ENCODE results near the gene SMARCD3.

The SMARCD3 gene

DNA sequence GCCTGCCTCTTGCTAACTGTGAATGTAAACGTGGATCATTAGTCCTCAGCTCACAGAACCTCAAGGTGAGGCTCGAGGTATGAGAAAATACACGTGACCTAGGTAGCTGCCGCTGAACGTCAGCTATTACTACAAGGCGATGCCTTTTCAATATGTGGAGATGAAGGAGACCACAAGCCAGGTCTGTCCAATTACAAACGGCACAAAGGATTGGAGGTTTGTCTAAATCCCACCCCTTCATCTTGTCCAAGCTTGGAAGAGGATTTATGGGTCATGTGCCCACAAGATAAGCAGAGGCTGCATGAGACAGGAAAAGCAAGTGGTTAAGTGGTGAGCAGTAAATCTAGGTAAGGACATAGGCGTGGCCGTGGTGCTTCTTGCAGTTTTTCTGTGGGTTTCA is 41.6 kb downstream of the SMARCD3 start:
- no peak for DNase-seq

DNA sequence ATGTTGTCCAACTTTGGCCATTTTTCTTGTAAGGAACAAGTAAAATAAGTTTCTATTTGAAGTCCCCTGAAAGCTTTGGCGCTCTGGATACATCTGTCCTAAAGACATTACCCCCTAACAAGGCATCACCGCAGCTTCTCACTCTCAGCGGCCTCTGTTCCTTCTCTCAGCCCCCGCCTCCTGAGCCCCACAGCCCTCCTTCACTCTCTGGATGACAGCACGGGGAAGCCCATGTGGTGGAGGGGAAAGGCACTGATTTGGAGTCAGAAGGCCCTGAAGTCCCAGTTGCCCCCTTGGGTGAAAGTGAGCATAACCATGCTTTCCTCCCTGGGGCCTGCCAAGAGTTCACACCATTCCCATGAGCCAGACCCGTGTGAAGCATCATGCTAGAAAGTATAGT is 42.8 kb downstream of the SMARCD3 start:
- no peak for DNase-seq

DNA sequence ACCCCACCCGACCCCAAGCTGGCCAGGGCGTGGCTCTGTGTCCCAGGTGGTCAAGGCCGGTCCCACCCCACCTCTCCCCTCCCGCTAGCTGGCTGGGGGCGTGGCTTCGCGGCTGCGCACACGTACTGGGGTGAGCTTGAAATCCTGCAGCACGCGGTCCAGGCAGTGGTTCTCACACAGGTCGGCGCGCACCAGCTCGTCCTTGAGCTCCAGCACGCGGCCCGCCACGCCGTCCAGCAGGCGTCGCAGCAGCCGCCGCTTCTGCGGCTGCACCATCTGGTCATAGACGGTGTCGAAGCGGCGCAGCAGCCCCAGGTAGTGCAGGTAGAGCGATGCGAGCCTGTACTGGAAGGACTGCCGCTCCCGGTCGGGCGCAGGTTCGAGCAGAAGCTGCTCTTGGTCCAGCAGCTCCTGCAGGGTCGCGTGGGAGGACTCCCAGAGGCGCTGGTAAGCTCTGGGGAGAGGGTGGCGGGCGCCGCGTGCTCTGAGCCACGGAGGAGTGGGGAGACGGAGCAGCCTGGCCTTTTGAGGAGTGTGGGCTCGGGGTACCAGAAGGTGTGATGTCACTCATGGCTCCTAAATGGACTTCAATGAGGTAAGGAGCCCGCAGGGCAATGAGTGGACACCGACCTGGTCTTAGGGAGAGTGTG is 44.0 kb downstream of the SMARCD3 start:
- no peak for DNase-seq

DNA sequence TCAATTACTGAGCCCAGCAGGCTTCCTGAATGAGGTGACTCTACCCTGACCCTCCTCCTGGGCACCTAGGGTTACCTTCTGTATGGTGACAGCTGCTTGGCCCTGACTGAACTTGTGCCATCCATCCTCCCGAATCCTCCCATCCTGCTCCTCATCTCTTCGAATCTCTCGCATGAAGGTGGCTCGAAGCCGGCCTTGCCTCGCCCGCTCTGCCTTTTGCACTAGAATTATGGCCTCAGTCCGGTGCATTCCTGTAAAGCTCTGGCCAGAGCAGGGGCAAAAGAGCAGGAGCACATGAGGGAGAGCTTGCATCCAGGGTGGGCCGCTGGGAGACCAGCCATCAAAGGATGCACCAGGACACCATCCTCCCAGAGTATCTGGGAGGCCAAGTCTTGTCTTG is 45.7 kb downstream of the SMARCD3 start:
- DNase-seq = no peak

DNA sequence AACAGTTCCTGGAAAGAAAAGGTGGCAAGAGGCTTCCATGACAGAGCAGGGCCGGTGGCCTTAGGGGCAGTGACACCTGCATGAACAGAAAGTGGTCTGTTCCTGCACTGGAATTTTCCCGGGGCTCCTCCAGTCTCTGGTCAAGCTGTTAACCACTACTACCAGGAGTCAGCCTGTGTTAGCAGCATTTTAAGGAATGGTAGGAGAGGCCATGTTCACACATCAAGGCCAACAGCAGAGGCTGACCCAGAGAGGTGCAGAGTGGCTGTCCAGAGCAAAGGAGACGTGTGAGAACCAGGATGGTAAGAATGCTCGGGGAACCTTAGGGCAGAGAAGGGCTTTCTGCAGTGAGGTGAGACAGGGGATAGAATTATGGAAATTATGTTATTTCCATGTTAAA is 46.7 kb downstream of the SMARCD3 start:
- no peak for DNase-seq

DNA sequence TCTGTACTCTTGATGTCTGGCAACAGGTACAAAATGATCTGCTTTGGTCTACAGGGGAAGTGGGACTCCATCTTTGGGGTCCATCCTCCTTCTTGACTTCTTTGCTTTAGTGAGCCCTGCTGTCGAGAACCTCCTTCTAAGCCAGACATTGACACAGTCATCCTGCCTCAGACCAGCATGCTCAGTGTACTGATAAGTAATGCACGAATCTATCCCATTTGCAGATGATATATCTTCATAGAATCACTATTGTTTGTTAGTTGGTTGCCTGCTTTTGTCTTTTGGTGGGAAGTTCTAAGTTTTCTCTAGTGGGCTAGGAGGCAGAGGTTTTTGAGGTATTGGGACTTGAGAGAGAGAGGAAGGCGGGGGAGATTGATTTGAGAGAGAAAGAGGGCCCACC is 47.1 kb downstream of the SMARCD3 start:
- DNase-seq = no peak

DNA sequence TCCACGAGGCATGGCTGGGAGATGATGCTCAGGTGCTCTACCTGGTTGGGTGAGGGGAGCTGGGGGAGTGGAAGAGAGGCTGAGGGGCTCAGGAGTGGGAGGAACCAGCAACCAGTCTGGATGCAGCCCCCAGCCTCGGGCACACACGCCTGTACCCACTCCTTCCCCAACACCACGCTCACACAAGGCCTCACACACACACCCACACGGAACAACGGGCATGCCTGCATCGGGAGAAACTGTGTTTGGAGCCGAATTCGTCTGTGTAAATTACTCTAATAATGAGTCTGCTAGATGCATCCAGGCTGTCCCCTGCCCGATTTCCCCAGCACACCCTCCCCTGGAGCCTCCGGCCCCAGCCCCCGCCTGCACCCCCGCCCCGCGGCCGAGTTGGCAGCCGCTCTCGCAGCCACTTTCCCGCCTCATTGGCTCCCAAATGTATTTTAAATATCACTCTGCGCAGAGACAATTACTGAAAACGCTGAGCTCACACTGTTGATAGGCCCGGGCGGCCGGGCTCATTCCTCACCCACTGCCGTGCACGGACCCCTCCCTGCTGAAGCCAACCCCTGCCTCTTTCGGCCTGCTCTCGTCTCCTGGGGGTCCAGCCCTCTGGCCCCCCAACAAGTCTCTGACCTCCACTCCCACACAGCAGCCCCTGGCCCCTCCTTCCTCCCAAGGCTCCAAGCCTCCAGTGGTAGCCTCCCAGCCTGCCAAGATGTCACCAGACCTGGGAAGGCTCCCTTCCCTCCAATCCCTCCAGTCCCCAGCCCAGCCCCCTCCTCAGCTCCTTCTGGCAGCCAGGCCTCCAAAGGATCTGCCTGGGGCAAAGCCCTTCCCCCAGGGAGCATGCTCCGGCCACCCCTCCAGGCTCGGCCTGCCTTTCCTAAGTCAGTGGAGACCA is 49.3 kb downstream of the SMARCD3 start:
- peak; percentile 34 for DNase-seq

DNA sequence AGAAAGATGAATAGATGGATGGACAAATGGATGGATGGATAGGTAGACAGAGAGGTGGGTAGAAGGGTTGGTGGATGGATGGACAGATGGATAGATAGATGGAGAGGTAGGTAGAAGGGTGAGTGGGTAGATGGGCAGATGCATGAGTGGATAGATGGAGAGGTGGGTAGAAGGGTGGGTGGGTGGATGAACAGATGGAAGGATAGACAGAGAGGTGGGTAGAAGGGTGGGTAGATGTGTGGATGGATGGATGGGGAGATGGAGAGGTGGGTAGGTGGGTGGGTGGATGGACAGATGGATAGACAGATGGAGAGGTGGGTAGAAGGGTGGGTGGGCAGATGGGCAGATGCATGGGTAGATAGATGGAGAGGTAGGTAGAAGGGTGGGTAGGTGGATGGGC is 50.6 kb downstream of the SMARCD3 start:
- no peak for DNase-seq

DNA sequence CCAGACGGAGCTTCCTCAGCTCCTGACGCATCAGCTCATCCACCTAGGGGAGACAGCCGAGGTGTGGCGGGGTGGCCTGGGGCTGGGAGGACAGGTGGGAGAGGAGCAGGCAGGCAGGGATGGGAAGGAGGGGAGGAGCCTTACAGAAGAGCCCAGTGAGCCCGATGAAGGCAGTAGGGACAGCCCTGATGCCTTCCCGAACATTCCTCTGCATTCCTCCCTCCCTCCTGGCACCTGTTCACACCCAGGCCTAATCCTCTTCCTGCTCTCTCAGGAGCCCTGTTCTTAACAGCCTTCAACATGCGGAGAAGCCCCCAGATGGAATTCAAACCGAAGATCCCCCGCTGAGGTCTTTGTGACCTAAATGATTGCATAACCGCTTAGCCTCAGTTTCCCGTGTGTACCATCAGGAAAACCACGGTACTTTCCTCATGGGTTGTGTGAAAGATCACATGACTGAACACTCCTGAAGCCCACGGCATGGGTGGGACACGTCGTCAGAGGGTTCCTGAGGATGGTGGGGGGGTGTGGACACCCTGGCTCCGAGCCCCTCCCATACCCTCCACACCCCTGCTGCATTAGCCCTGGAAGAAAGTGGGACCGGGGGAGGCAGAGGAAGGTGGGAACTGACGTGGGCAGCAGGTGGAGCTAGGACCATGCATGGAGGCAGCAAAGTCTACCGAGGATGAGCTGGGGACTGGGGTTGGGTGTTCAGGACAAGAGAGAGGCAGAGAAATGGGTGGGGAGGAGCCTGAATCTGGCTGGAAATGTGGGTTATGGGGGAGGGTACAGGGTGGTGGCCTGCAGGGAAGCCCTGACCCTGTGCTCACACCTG is 52.7 kb downstream of the SMARCD3 start:
- DNase-seq = no peak

DNA sequence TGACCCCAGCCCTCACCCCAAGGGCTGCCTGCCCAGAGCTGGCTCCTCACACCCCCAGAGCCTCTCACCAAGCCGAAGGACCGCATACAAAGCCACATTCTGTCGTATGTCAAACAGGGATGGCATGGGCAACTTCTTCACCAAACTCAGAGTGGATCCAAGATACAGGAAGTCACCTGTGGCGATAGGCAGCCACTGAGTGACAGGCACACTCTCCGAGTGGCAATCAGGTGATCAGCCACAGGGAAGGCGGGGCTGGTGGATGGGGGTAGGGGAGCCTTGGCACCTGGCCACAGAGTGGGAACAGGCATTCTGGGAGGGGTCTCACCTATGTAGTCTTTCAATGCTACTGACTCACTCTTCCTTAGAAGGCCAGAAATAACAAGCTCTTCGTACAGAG is 54.3 kb downstream of the SMARCD3 start:
- no peak for DNase-seq

DNA sequence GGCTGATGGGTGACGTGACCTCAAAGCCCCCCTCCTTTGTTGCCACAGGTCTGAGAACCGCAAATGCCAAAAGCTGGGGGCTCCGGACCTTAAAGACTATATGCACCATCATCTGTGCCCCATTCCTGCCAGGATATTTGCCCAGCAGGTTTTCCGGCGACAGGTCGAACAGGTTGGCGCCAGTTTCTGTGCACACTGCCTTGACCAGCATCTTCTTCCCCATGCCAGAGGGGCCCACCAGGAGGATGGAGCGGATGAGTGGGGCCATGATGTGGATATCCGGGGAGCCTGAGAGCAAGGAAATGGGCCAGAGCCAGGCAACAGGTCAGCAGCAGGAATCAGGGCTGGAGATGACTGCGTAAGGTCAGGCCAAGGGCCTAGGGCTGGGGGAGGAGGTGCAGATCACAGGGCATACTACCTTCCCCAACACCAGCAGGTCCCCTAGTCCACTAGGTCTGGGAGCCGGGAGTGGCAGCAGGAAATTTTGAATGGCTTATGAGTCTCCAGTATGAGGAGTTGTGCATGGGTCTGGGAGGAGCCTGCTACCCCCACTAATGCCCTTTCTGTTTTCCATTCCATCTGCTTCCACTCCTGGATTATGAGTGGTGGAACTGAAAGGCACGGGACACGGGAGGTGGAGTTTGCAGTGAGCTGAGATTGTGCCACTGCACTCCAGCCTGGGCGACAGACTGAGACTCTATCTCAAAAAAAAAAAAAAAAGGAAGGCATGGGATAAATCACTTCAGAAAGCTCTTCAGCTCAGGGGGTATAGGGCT is 55.1 kb downstream of the SMARCD3 start:
- no peak for DNase-seq

DNA sequence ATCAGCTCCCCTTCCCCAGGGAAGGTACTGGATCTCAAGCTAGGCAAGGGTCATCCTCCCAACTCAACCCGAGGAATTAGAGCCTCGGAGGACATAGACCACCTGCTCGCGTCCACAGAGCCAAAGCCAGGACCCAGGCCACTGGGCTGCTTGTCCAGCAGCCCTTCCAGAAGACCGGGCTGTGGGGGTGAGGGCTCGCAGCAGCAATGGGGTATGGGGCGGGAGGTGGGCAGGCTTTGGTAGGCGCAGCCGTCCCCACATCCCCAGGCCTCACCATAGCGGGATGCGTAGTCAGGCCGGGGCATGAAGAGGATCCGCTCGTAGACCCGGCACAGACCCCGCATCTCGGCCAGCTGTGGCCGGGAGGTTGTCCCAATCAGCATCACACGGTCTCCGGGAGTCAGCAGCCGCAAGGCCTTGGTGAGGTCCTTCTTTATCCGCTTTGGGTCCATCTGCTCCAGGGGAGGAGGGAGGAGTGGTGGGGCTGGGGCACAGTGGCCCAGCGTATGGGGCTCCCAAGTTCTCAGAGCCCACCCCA is 56.4 kb downstream of the SMARCD3 start:
- DNase-seq = no peak

DNA sequence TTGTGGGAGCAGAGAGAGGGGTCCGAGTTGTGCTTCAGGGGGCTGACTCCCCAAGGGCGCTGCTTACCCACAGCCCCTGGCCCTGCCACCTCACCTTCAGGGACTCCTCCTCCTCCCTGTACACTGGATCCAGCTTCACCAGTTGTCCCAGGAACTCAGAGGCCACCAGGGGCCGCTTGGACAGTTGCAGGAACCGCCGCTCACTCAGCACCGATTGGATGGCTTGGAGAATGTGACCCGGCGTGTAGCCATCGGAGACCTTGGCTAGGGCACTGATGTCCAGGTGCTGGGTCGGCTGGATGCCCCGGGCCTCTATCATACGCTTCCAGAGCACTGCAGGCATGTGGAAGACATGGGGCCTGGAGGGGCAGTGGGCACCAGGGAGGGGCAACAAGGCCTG is 57.0 kb downstream of the SMARCD3 start:
- no peak for DNase-seq

DNA sequence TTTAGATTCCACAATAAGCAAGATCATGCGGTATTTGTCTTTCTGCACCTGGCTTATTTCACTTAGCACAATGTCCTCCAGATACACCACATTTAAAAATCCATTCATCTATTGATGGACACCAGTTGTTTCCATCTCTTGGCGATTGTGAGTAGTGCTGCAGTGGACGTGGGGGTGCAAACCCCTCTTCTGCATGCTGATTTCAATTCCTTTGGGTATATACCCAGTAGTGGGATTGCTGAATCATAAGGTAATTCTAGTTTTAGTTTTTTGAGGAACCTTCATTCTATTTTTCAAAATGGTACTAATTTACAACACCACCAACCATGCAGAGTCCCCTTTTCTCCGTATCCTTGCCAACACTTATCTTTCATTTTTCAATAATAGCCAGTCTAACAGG is 59.5 kb downstream of the SMARCD3 start:
- DNase-seq = no peak

Measured in NCI-H2107 (cell line).